DND-41 (cell line): Measurements from ENCODE around the gene ZNF462.

Experiments
- CTCF ChIP-seq: IDR thresholded peaks from 2 replicates; pipeline ENCODE4 v1.5.1; 2012; ENCODE audit warnings: borderline replicate concordance, low read length, moderate library complexity, mild to moderate bottlenecking; ENCODE audit not compliant: poor library complexity, severe bottlenecking; ENCODE audit errors: extremely low read depth
- EZH2 ChIP-seq: IDR thresholded peaks from 3 replicates; pipeline ENCODE4 v1.6.1; 2012; ENCODE audit warnings: borderline replicate concordance, low read depth, mild to moderate bottlenecking, moderate library complexity, low read length, inconsistent platforms; ENCODE audit not compliant: severe bottlenecking

- TF ChIP-seq CTCF (no peak), EZH2 (no peak)
Measured at GRCh38 chr9:107059220-107059619, 196.3 kb downstream of the ZNF462 start.
